ENCODE results near the gene PHF12. TPM values are rescaled to one million over a fixed set of nuclear protein-coding genes. Genes with fewer than 3 reads are reported as not detected.

The PHF12 gene
- total and polyA plus RNA-seq, 10 of the 15 experiments (the other 5 are each of a cell fraction or from before 2014, with no cell fraction given): 1.3 to 43.9 (median 19.2) TPM

DNA sequence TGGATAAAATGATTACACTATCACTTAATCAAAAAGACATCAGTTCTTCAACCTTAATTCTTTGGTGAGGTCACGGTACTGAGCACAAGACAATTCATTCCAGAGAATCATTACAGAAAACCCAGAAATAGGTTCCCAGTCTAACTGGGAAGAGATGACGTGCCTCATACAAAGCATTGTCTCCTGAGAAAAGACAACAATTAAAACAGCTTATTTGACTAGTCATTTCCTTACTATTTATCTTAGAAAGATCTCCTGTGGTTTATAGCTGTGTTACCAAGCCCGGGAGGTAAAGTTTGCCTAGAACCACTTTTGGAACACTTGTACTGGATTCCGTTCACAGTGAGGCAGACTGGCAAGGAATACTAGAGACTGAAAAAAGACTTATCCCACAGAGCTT, 5.1 kb downstream of the PHF12 start (continued):
- no peak for TF ChIP-seq ZNF622 (IDR thresholded peaks at IDR 0.05)
- TF ChIP-seq FOS (IDR thresholded peaks at IDR 0.05; ENCODE audit: borderline replicate concordance, extremely low read depth, insufficient read length): no peak
- TF ChIP-seq, protein P1, sequence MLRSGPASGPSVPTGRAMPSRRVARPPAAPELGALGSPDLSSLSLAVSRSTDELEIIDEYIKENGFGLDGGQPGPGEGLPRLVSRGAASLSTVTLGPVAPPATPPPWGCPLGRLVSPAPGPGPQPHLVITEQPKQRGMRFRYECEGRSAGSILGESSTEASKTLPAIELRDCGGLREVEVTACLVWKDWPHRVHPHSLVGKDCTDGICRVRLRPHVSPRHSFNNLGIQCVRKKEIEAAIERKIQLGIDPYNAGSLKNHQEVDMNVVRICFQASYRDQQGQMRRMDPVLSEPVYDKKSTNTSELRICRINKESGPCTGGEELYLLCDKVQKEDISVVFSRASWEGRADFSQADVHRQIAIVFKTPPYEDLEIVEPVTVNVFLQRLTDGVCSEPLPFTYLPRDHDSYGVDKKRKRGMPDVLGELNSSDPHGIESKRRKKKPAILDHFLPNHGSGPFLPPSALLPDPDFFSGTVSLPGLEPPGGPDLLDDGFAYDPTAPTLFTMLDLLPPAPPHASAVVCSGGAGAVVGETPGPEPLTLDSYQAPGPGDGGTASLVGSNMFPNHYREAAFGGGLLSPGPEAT (IDR thresholded peaks at IDR 0.05; ENCODE audit: low read depth): no peak
- no peak for TF ChIP-seq KLF5 (IDR thresholded peaks at IDR 0.05; ENCODE audit: partially characterized antibody)
- no peak for TF ChIP-seq NBN (IDR thresholded peaks at IDR 0.05)
- TF ChIP-seq, protein P2, sequence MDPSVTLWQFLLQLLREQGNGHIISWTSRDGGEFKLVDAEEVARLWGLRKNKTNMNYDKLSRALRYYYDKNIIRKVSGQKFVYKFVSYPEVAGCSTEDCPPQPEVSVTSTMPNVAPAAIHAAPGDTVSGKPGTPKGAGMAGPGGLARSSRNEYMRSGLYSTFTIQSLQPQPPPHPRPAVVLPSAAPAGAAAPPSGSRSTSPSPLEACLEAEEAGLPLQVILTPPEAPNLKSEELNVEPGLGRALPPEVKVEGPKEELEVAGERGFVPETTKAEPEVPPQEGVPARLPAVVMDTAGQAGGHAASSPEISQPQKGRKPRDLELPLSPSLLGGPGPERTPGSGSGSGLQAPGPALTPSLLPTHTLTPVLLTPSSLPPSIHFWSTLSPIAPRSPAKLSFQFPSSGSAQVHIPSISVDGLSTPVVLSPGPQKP (IDR thresholded peaks at IDR 0.05; ENCODE audit: low read depth, low read length): no peak
- no peak for TF ChIP-seq EP300 (IDR thresholded peaks at IDR 0.05; ENCODE audit: borderline replicate concordance in 1 of 2, control insufficient read depth in 1 of 2, low read depth in 2 of 2, low read length in 2 of 2)
- no peak for TF ChIP-seq SMARCA5 (IDR thresholded peaks at IDR 0.05)
- TF ChIP-seq CBX3 (IDR thresholded peaks at IDR 0.05; ENCODE audit: borderline replicate concordance, low read depth): no peak
- TF ChIP-seq, protein P3, sequence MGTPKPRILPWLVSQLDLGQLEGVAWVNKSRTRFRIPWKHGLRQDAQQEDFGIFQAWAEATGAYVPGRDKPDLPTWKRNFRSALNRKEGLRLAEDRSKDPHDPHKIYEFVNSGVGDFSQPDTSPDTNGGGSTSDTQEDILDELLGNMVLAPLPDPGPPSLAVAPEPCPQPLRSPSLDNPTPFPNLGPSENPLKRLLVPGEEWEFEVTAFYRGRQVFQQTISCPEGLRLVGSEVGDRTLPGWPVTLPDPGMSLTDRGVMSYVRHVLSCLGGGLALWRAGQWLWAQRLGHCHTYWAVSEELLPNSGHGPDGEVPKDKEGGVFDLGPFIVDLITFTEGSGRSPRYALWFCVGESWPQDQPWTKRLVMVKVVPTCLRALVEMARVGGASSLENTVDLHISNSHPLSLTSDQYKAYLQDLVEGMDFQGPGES (IDR thresholded peaks at IDR 0.05): no peak
- TF ChIP-seq, protein P4, sequence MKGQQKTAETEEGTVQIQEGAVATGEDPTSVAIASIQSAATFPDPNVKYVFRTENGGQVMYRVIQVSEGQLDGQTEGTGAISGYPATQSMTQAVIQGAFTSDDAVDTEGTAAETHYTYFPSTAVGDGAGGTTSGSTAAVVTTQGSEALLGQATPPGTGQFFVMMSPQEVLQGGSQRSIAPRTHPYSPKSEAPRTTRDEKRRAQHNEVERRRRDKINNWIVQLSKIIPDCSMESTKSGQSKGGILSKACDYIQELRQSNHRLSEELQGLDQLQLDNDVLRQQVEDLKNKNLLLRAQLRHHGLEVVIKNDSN (IDR thresholded peaks at IDR 0.05; ENCODE audit: borderline replicate concordance, extremely low read length, insufficient read depth, low read depth, low read length): no peak
- TF ChIP-seq, protein P5, sequence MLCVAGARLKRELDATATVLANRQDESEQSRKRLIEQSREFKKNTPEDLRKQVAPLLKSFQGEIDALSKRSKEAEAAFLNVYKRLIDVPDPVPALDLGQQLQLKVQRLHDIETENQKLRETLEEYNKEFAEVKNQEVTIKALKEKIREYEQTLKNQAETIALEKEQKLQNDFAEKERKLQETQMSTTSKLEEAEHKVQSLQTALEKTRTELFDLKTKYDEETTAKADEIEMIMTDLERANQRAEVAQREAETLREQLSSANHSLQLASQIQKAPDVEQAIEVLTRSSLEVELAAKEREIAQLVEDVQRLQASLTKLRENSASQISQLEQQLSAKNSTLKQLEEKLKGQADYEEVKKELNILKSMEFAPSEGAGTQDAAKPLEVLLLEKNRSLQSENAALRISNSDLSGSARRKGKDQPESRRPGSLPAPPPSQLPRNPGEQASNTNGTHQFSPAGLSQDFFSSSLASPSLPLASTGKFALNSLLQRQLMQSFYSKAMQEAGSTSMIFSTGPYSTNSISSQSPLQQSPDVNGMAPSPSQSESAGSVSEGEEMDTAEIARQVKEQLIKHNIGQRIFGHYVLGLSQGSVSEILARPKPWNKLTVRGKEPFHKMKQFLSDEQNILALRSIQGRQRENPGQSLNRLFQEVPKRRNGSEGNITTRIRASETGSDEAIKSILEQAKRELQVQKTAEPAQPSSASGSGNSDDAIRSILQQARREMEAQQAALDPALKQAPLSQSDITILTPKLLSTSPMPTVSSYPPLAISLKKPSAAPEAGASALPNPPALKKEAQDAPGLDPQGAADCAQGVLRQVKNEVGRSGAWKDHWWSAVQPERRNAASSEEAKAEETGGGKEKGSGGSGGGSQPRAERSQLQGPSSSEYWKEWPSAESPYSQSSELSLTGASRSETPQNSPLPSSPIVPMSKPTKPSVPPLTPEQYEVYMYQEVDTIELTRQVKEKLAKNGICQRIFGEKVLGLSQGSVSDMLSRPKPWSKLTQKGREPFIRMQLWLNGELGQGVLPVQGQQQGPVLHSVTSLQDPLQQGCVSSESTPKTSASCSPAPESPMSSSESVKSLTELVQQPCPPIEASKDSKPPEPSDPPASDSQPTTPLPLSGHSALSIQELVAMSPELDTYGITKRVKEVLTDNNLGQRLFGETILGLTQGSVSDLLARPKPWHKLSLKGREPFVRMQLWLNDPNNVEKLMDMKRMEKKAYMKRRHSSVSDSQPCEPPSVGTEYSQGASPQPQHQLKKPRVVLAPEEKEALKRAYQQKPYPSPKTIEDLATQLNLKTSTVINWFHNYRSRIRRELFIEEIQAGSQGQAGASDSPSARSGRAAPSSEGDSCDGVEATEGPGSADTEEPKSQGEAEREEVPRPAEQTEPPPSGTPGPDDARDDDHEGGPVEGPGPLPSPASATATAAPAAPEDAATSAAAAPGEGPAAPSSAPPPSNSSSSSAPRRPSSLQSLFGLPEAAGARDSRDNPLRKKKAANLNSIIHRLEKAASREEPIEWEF (IDR thresholded peaks at IDR 0.05; ENCODE audit: insufficient replicate concordance, low read depth, low read length): no peak
- TF ChIP-seq RCOR1 (conservative IDR thresholded peaks at IDR 0.05; ENCODE audit: low read depth, low read length): no peak
- TF ChIP-seq BACH1 (IDR thresholded peaks at IDR 0.05; ENCODE audit: borderline replicate concordance): no peak
- TF ChIP-seq GABPA (IDR thresholded peaks at IDR 0.05; ENCODE audit: low read depth): no peak
- 0 out of 2 replicates have a peak, but pooled peaks have one; percentile 12 for TF ChIP-seq RUNX3 (IDR thresholded peaks at IDR 0.05; ENCODE audit: low read length)
- TF ChIP-seq SREBF1 (IDR thresholded peaks at IDR 0.05; ENCODE audit: low read length): no peak
- TF ChIP-seq MTA2 (IDR thresholded peaks at IDR 0.05; ENCODE audit: low read depth): no peak
- TF ChIP-seq, protein P6, sequence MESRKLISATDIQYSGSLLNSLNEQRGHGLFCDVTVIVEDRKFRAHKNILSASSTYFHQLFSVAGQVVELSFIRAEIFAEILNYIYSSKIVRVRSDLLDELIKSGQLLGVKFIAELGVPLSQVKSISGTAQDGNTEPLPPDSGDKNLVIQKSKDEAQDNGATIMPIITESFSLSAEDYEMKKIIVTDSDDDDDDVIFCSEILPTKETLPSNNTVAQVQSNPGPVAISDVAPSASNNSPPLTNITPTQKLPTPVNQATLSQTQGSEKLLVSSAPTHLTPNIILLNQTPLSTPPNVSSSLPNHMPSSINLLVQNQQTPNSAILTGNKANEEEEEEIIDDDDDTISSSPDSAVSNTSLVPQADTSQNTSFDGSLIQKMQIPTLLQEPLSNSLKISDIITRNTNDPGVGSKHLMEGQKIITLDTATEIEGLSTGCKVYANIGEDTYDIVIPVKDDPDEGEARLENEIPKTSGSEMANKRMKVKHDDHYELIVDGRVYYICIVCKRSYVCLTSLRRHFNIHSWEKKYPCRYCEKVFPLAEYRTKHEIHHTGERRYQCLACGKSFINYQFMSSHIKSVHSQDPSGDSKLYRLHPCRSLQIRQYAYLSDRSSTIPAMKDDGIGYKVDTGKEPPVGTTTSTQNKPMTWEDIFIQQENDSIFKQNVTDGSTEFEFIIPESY (IDR thresholded peaks at IDR 0.05): no peak

All from GM12878 (cell line).